Limb (tissue), 2 donors: ENCODE measurements around the gene VWA1.
"Not testable (repeated sequence)": the region's sequence is repeated elsewhere in the genome, so short reads cannot be mapped to it uniquely, and the experiment has no call there.

ENCODE experiments used
- DNase-seq, 2 donors: peaks; one replicate each; pipeline ENCODE4 v3.0.0-alpha.2; 2016; ENCODE audit errors: extremely low spot score in 2 of 2

VWA1 gene

GRCh38 chr1:1402901-1403392 lies 32.5 kb upstream of the VWA1 start:
- not testable (repeated sequence) for DNase-seq

GRCh38 chr1:1403653-1404052 lies 31.8 kb upstream of the VWA1 start:
- DNase-seq, result no peak

- DNase-seq, result no peak
Observed at GRCh38 chr1:1406101-1406820, 29.2 kb upstream of the VWA1 start.

GRCh38 chr1:1406821-1407635 lies 28.5 kb upstream of the VWA1 start, which contains the start of gene MRPL20:
MRPL20 (minus strand) TSS chr1:1407293; CDS start chr1:1407217, 76 bp downstream.
- peak; percentile 92 to 95 for DNase-seq

- no peak for DNase-seq
Observed at GRCh38 chr1:1407636-1408318, 27.7 kb upstream of the VWA1 start.

GRCh38 chr1:1410238-1410637 lies 25.3 kb upstream of the VWA1 start:
- not testable (repeated sequence) for DNase-seq

GRCh38 chr1:1411626-1412025 lies 23.9 kb upstream of the VWA1 start:
- DNase-seq, result no peak

- DNase-seq, result not testable (repeated sequence)
Observed at GRCh38 chr1:1412311-1412902, 23.1 kb upstream of the VWA1 start.

GRCh38 chr1:1415751-1416150 lies 19.7 kb upstream of the VWA1 start:
- DNase-seq, result no peak

- not testable (repeated sequence) for DNase-seq
Observed at GRCh38 chr1:1417396-1417795, 18.1 kb upstream of the VWA1 start.

- not testable (repeated sequence) for DNase-seq
Observed at GRCh38 chr1:1417825-1418463, 17.5 kb upstream of the VWA1 start.

GRCh38 chr1:1418464-1419362 lies 16.8 kb upstream of the VWA1 start:
- no peak for DNase-seq

- no peak for DNase-seq
Observed at GRCh38 chr1:1419363-1419812, 16.1 kb upstream of the VWA1 start.

- peak in 1 of 2 donors; percentile 44 for DNase-seq
Observed at GRCh38 chr1:1419813-1420653, 15.5 kb upstream of the VWA1 start.

GRCh38 chr1:1420654-1421141 lies 14.8 kb upstream of the VWA1 start:
- DNase-seq, result peak in 1 of 2 donors; percentile 25

- peak in 1 of 2 donors; percentile 32 for DNase-seq
Observed at GRCh38 chr1:1421147-1421906, 14.2 kb upstream of the VWA1 start, which contains the start of gene ANKRD65. ANKRD65 (minus strand) TSS chr1:1421276; CDS start chr1:1421005, 271 bp downstream.

- DNase-seq, result no peak
Observed at GRCh38 chr1:1421907-1422464, 13.5 kb upstream of the VWA1 start.
